Testis (tissue), 2 donors: ENCODE data around the gene SIGLEC11.

ENCODE experiments used
- POLR2A ChIP-seq: fragments of 450-650 bp; IDR thresholded peaks from one replicate; pipeline ENCODE4 v1.6.1; 2017; ENCODE audit warnings: antibody characterized with exemption, mild to moderate bottlenecking, moderate library complexity
- TF ChIP-seq, protein P1 (sequence below), 3 experiments: fragments of 450-650 bp in 2 of 3; fragments of 200-600 bp in 1 of 3; sonication (generic) in 1 of 3; IDR thresholded peaks; one replicate each; pipeline ENCODE4 v1.5.1; 2016 to 2019; ENCODE audit warnings: antibody characterized with exemption in 3 of 3, mild to moderate bottlenecking in 2 of 3, moderate library complexity in 1 of 3

DNA sequence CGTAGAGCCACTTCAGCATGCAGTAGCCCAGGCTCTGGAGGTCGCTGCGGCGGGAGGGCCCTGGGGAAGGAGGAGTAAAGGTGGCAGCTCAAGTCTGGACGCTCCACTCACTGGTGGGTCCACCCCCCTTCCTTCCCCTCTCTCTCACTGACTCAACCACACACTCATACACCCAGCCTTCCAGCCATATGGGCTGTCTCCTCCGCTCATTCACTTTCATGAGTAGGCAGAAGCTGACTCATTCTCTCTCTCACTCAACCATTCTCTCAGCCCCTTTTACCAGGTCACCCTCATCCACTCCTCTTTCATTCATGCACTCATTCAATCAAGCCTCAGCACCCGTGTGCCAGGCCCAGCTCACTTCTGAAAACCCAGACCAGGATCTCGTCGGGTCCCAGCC lies 27.5 kb upstream of the SIGLEC11 start:
- TF ChIP-seq, protein P1, sequence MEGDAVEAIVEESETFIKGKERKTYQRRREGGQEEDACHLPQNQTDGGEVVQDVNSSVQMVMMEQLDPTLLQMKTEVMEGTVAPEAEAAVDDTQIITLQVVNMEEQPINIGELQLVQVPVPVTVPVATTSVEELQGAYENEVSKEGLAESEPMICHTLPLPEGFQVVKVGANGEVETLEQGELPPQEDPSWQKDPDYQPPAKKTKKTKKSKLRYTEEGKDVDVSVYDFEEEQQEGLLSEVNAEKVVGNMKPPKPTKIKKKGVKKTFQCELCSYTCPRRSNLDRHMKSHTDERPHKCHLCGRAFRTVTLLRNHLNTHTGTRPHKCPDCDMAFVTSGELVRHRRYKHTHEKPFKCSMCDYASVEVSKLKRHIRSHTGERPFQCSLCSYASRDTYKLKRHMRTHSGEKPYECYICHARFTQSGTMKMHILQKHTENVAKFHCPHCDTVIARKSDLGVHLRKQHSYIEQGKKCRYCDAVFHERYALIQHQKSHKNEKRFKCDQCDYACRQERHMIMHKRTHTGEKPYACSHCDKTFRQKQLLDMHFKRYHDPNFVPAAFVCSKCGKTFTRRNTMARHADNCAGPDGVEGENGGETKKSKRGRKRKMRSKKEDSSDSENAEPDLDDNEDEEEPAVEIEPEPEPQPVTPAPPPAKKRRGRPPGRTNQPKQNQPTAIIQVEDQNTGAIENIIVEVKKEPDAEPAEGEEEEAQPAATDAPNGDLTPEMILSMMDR (IDR thresholded peaks at IDR 0.05): no peak
- TF ChIP-seq POLR2A: no peak
